NOMO-1 treated with dmso at 0.1 percent for 144 hours (cell line): Measurements from ENCODE around the gene NUDT11.
"Not testable (repeated sequence)": the region's sequence is repeated elsewhere in the genome, so short reads cannot be mapped to it uniquely, and the experiment has no call there.

Experiments used
- DNase-seq: peaks from one replicate; lab custom pipeline; 2025; ENCODE audit not compliant: unreplicated experiment; lab: John Stamatoyannopoulos, UW

NUDT11 gene

DNA sequence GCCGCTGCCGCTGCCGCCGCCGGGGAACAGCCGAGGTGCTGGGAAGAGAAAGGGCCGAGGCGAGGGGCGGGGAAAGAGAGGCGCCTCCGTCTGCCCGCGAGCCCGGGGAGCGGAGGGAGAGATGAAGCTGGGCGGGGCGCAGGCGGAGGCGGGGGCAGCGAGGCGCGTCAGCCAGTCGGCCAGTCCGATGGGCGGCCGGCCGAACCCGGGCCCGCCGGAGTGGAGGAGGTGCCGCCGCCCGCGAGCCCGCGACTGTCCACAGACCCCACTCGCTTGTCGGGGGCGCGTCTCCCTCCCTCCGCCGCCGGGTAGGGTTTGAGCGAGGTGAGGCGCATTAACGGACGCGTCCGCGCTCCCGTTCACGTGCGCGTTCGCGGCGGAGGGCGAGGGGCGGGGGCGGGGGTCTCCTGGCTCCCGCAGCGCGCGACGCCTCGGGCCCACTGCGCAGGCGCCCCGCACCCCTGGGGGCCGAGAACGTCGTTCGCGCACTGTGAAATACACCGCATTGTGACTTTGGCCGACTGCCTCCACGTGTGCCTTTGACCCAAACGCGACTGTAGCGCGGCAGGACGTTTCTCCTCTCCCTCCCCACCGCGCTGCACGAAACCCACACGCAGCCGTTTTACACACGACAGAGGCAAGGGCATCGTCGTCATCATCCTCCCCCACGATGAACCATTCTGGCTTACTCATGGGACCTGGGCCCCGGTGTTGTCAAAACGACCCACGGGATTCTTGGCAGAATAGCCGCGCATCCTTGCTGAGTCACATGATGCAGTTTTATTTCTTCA lies at the start of gene NUDT11:
NUDT11 (minus strand) TSS at position 92 of the 791 bp plus-strand sequence. CDS start 148 bp downstream, outside the sequence.
- peak; percentile 27 for DNase-seq

- no peak for DNase-seq
Measured at GRCh38 chrX:51520393-51520792, 24.0 kb upstream of the NUDT11 start.

GRCh38 chrX:51519131-51519530 lies 22.7 kb upstream of the NUDT11 start:
- DNase-seq: not testable (repeated sequence)

DNA sequence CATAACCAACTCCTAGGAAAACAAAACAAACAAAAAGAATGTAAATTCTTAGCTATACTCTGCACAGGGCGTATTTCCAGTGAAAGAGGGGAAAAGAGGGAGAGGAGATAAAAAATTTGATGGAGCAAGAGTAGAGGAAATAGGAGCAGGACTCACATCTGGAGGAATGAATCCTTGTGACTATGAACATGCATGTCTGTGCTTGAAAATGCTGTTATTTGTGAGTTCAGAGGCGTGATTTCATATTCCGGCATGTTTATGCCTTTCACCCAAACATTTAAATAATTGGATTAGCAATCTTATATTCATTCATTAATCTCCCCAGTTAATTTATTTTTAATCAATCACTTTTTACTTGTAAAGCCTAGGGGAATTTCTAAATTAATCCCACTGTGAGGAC lies 11.2 kb upstream of the NUDT11 start:
- DNase-seq: no peak

- DNase-seq: not testable (repeated sequence)
Measured at GRCh38 chrX:51495701-51496488, 497 bp downstream of the NUDT11 start.

- no peak for DNase-seq
Measured at GRCh38 chrX:51494409-51494808, 2.0 kb downstream of the NUDT11 start.

DNA sequence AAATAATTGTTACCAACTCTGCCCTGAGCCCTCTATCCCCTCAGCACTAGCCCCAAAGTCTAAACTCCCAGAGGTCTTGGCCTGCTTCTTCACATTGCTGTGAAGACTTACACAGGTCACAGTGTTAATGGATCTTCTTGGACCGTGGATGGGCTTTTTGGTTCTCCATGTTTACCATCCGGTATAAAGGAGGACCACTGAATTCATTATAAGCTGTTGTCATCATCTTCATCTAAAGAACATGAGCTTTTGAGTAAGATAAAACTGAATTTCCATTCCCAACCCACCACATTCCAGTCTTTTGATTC lies 8.5 kb downstream of the NUDT11 start:
- no peak for DNase-seq

DNA sequence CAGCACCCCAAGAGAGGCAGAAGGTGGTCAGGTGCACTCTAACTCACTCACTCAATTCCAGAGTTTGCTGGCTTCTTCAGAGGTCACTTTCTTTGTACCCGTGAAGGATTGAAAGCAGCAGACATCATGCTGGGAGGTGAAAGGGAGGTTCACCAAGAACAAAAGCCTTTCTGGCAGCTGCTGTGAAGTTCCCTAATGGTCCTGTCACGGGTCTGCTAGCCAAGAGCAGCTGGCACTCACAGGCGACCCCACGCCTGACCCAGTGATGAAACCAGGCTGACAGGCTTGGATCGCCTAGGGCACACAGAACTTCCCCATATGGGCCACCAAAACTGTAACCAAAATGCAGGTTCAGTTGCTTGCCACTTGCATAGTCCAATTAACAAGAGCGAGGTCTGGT lies 11.8 kb downstream of the NUDT11 start:
- DNase-seq: no peak

GRCh38 chrX:51482411-51482810 lies 14.0 kb downstream of the NUDT11 start:
- DNase-seq: not testable (repeated sequence)

GRCh38 chrX:51476930-51477329 lies 19.5 kb downstream of the NUDT11 start:
- DNase-seq: no peak

GRCh38 chrX:51463322-51463721 lies 33.1 kb downstream of the NUDT11 start:
- DNase-seq: no peak

GRCh38 chrX:51461053-51462044 lies 35.0 kb downstream of the NUDT11 start:
- DNase-seq: no peak

GRCh38 chrX:51459125-51459524 lies 37.3 kb downstream of the NUDT11 start:
- DNase-seq: no peak

- DNase-seq: no peak
Measured at GRCh38 chrX:51456814-51457213, 39.6 kb downstream of the NUDT11 start.

DNA sequence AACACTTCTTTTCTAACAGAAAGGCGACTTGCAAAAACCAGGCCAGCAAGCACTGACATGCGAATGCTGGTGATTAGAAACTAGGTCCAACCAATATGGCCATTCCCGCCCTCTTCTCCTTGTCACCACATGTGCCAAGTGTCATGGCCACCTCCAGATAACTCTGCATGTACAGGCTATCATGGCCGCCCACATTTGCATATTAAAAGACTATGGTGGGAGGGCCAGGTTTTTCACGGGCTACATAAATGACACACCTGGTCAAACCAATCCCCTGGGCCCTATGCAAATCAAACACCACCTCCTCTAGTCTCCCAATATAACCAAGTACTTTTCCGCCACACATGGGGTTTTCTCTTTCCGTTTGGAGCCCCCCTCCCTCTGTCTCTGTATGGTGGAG lies 40.1 kb downstream of the NUDT11 start:
- DNase-seq: no peak

GRCh38 chrX:51440365-51440764 lies 56.0 kb downstream of the NUDT11 start:
- DNase-seq: no peak
